ENCODE measurements around the gene ULBP2. TPM values are rescaled to one million over a fixed set of nuclear protein-coding genes. Genes with fewer than 3 reads are reported as not detected.

The ULBP2 gene
- total RNA-seq (2022; extraction: Qiagen RNA extraction) = 3.2 to 4.0 TPM (median 3.6 TPM) in 5 replicates

GRCh38 chr6:149941583-149942460 is at the start of gene ULBP2:
Gene ULBP2 (plus strand): TSS chr6:149942014. CDS start chr6:149942073, 59 bp downstream.

DNA sequence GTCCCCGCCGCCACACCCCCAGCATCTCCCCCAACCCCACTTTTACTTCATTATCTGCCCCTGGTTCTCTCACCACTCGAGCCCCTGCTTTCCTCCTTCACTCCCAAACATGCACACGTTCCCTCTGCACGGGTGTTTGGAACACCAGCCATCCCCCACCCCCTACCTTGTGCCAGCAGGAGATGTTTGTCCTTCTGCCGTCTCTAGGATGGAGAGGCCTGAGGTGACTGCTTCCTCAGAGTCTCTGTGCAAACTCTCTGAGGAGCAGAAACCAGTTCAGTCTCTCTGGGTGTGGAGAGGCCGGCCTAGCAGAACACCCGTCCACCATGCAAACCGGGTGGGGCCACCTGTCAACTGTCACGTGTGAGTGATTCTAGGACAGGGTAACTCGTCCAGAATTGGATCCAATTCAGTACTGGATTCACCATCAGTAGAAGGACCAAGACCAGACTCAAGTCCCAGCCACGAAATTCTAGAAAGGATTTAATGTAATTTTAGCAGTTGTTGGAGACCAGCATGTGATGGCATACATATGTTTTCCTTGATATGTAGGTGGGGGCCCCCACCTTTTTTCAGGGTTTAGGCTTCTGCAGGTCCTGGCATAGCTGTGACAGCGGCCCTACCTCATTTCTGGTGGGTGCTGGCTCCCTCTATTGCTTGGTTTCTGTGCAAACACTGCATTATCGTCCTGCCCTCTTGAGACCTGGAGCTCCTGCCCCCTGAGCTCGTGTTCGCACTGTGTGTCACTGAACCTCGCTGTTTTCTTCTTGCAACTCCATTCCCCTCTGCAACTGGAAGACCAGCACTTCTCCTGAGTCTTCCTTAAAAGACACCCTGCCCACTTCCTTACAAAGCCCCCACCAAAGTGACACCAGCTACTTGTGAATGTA is 43.7 kb upstream of the ULBP2 start, which contains the start of gene RAET1E:
Gene RAET1E, minus strand, starts transcription at position 259 of the 890 bp plus-strand sequence. CDS start 7,212 bp downstream, outside the sequence.

GRCh38 chr6:149922642-149923326 is 19.0 kb upstream of the ULBP2 start, which contains the start of gene RAET1G:
Gene RAET1G (minus strand): TSS chr6:149923121. CDS start chr6:149923010, 111 bp downstream.

GRCh38 chr6:149963462-149964307 is 21.9 kb downstream of the ULBP2 start, which contains the start of gene ULBP1:
Gene ULBP1 (plus strand): TSS chr6:149963943. CDS start chr6:149964050, 107 bp downstream.

Other genes with a start within 250 kb of the ULBP2 start
- 4.8 to 8.2 TPM (median 8.0 TPM) in 5 replicates for gene LATS1, start 223.9 kb upstream of the ULBP2 start, total RNA-seq (2022; extraction: Qiagen RNA extraction)
- 13.0 to 17.4 TPM (median 15.0 TPM) in 5 replicates for gene NUP43, start 195.5 kb upstream of the ULBP2 start, total RNA-seq (2022; extraction: Qiagen RNA extraction)
- gene PCMT1, start 192.3 kb upstream of the ULBP2 start, total RNA-seq (2022; extraction: Qiagen RNA extraction) = 85.6 to 102 TPM (median 89.5 TPM) in 5 replicates
- 26.4 to 34.5 TPM (median 34.0 TPM) in 5 replicates for gene LRP11, start 77.7 kb upstream of the ULBP2 start, total RNA-seq (2022; extraction: Qiagen RNA extraction)
- gene RAET1E, start 43.9 kb upstream of the ULBP2 start, total RNA-seq (2022; extraction: Qiagen RNA extraction) = 1.9 to 3.3 TPM (median 2.8 TPM) in 5 replicates
- gene RAET1G, start 18.9 kb upstream of the ULBP2 start, total RNA-seq (2022; extraction: Qiagen RNA extraction) = 6.6 to 11.2 TPM (median 9.7 TPM) in 5 replicates
- gene ULBP1, start 21.9 kb downstream of the ULBP2 start, total RNA-seq (2022; extraction: Qiagen RNA extraction) = 0.77 to 0.89 TPM (median 0.83 TPM) in 5 replicates
- 0.15 to 0.61 TPM (median 0.35 TPM) in 5 replicates for gene RAET1L, start 83.5 kb downstream of the ULBP2 start, total RNA-seq (2022; extraction: Qiagen RNA extraction)
- 2.5 to 4.9 TPM (median 3.4 TPM) in 5 replicates for gene ULBP3, start 127.1 kb downstream of the ULBP2 start, total RNA-seq (2022; extraction: Qiagen RNA extraction)
- 2.4 to 3.4 TPM (median 2.8 TPM) in 5 replicates for gene PPP1R14C, start 201.0 kb downstream of the ULBP2 start, total RNA-seq (2022; extraction: Qiagen RNA extraction)